IPS-18c (cell line): ENCODE data around the gene SPAG16.

Source experiments
- H3K4me3 ChIP-seq: 2 replicates; pipeline ENCODE4 v1.7.0; 2013; ENCODE audit warnings: low read depth, mild to moderate bottlenecking, low read length, moderate library complexity; ENCODE audit not compliant: insufficient read depth
- H3K9me3 ChIP-seq: one replicate; pipeline ENCODE4 v1.6.1; 2013; ENCODE audit warnings: mild to moderate bottlenecking, low read length, moderate library complexity; ENCODE audit not compliant: control insufficient read depth, insufficient read depth

Gene SPAG16

GRCh38 chr2:213443921-213444320, 159.7 kb downstream of the SPAG16 start:
- Histone ChIP-seq H3K9me3 (no peaks in the 10 kb centered on the region), H3K4me3 (no peak overlapping the region)

DNA sequence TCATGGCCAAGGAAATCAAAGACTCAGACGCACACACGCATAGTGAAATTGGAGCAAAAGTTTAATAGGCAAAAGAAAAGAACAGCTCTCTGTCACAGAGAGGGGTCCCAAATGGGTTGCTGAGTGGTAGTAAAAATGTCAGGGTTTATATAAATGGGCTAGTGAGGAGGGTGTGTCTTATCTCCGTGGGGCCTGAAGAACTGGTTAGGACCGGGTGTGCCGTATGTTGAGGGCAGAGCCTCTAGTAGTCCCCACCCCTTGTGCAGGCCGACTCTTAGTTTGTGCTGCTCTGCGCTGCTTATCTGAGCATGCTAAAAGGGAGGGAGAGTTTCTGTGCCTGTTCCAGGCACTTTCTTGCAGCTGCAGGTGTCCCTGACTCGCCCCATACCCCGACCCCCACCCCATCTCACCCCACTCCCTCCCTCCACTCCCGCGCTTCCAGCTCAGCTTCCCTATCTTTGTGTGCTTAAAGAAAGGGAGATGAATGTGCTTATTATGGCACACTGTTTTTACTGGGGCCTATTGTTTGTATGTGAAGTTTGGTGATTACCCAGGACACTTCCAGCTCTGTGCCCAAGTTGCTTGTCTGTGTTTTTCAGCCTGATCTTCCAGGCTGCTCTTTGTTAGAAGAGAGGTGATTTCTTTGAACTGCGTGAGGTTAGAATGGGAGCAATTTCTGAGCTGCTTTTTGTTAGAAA, 167.4 kb downstream of the SPAG16 start:
- Histone ChIP-seq H3K9me3 (no peaks in the 10 kb centered on the region), H3K4me3 (no peak overlapping the region)

DNA sequence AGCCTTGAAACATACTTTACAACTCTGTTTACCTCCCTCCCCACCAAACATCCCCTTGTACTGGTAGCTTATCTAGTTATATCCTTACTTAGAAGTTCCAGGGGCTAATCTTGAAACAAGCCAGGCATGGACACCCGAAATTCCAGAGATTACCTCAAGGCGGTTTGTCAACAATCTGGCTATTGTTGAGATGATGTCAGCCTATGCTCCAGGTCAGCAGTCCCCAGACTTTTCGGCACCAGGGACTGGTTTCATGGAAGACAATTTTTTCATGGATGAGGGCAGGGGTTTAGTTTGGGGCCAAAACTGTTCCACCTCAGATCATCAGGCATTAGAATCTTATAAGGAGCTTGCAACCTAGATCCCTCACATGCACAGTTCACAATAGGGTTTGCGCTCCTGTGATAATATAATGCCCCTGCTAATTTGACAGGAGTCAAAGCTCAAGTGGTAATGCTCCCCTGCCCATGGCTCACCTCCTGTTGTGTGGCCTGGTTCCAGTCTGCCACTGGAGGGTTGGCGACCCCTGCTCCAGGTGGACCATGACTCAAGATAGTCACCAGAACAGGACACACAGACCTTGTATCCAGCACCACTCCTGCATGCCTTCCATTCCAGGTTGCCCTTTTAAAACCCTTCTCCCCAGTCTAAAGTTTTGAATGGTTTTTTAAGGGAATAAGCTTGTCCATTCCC, 171.2 kb downstream of the SPAG16 start:
- Histone ChIP-seq H3K9me3 (no peaks in the 10 kb centered on the region), H3K4me3 (no peak overlapping the region)

DNA sequence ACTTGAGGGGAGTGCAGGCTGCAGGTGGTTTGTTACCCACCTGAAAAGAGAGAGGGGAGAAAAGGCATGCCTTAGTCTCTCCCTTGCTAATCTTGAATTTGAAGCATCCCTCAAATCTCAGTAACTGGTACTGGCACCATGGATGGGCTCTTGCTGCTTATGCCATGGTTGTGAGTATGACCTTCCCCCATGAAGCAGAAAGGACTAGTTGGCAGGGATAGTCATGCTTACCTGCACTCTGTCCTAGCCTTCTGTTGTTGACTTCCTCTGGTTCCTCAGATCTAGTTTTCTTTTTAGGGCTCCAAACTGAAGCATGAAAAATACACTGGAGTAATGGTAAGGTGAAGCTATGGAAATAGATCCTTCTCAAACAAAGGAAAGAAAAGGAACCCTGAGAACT, 191.2 kb downstream of the SPAG16 start:
- Histone ChIP-seq H3K9me3 (peaks cover 9% of the 10 kb centered on the region), H3K4me3 (no peak overlapping the region)

DNA sequence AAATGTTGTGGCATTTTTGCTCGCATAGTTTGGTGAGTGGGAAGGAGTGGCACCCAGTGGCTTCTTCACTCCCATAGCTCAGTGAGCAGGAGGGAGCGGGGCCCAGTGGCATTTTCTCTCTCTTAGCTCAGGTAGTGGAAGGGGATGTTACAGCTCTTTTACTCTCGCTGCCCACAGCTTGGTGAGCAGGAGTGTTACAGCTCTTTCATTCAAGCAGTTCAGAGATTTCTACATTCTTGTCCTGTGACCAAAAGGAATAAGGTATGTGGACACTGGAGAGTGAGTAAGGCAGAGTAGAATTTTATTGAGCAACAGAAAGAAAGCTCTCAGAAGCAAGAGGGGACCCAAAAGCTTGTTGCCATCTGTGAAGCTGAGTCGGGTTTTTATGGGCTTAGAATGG, 192.4 kb downstream of the SPAG16 start:
- peaks cover 9% of the 10 kb centered on the region for H3K9me3 ChIP-seq
- no peak overlapping the region for H3K4me3 ChIP-seq

DNA sequence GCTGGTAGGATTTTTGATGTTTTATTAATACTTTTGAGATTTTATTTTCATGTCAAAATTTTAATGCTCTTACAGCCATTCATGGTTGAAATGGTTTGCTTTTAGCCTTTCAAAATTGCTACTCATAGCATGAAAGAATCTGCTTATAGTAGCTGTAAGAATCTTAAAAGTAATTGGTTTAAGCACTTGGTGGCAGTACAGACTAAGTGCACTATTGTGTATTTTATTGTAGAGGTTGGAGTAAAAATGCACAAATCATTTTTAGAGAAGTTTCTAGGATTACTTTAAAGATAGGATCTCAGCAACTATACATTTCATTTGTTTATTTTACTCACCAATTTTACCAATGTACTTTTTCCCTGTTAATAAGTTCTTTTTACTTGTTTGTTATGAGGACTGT, 205.8 kb downstream of the SPAG16 start:
- no peak overlapping the region for H3K4me3 ChIP-seq
- no peaks in the 10 kb centered on the region for H3K9me3 ChIP-seq

GRCh38 chr2:213491376-213491775, 207.1 kb downstream of the SPAG16 start:
- H3K4me3 ChIP-seq: no peak overlapping the region
- H3K9me3 ChIP-seq: no peaks in the 10 kb centered on the region

DNA sequence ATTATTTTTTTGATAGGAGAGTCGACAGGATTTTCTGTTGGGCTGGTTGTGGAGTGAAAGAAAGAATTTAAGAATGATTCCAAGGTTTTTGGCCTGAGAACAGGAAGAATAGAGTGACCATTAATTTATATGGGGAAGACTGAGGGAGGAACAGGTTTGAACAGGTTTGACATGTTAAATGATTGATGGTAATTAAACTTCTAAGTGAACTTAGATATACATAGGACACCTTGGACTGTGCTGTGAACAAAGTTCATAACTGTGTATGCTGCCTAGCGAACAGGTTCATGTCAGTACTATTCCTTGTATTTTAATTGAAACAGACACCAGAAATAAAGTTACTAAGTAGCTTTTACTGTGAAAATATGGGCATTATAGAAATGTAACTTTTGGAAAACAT, 212.0 kb downstream of the SPAG16 start:
- no peak overlapping the region for H3K4me3 ChIP-seq
- no peaks in the 10 kb centered on the region for H3K9me3 ChIP-seq

DNA sequence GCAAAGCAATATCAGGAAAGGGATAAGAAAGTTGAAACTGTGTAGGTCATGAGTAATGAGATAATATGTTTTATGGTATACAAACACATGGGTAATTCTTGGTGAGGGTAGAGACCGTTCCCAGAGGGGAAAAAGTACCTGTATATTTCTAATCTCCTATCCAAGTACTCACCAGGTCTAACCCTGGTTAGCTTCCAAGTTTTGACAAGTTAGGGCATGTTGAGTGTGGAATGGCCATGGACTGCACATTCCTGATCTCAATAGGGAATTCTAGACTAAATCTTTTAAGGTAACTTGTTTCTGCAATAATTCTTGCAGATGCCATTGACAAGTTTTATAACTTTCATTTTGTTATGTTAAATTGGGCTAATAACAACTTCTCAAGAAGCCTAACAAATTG, 216.6 kb downstream of the SPAG16 start:
- Histone ChIP-seq H3K9me3 (no peaks in the 10 kb centered on the region), H3K4me3 (no peak overlapping the region)

DNA sequence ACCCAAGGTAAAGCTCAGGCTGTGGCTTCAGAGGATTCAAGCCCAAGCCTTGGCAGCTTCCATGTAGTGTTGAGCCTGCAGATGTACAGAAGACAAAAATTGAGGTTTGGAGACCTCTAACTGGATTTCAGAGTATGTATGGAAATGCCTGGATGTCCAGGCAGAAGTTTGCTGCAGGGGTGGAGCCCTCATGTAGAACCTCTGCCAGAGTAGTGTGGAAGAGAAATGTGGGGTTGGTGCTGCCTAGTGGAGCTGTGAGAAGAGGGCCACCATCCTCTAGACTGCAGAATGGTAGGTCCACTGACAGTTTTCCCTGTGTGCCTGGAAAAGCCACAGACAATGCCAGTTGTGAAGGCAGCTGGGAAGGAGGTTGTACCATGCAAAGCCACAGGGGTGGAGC, 239.9 kb downstream of the SPAG16 start:
- H3K4me3 ChIP-seq: no peak overlapping the region
- H3K9me3 ChIP-seq: peaks cover 10% of the 10 kb centered on the region

DNA sequence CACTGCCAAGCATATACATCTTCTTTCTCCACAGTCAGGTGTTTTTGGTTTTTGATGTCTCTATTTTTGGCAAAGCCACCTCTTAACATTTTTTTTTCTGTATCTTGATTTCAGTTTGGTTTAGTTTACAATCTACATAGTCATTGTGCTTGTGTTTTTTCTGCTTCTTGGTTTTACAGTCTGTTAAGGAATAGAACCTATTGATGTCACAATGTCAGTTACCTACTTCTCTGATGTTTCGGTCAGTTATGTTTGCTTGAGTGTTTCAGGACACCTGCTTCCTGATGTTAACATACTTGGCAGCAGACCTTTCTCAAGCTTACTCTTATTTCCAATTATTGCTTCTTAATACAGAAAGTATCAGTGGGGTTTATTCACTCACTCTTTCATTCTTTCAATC, 253.3 kb downstream of the SPAG16 start:
- no peaks in the 10 kb centered on the region for H3K9me3 ChIP-seq
- H3K4me3 ChIP-seq: no peak overlapping the region

- no peak overlapping the region for H3K4me3 ChIP-seq
- H3K9me3 ChIP-seq: no peaks in the 10 kb centered on the region
Observed at GRCh38 chr2:213544940-213545339, 260.7 kb downstream of the SPAG16 start.

- Histone ChIP-seq H3K4me3 (no peak overlapping the region), H3K9me3 (no peaks in the 10 kb centered on the region)
Observed at GRCh38 chr2:213545481-213545880, 261.2 kb downstream of the SPAG16 start.

GRCh38 chr2:213545964-213546475, 261.8 kb downstream of the SPAG16 start:
- no peak overlapping the region for H3K4me3 ChIP-seq
- H3K9me3 ChIP-seq: no peaks in the 10 kb centered on the region

DNA sequence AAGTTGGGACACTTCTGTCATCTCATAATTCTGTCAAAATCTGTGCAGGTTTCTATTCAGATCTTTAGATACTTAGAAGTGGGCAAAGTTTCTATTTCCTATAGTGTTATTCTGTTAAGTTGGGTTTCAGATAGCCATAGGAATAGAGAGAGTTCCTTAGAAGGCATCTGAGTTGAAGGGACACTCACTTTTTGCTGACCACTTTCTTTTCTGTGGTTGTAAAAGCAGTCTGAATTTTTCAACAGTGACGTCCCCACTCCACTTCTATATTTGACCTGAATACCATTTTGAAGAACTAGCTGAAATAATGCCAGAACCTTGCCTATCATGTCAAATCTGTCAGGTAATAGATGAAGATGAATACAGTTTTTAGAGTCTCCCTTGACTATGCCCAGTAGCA, 267.3 kb downstream of the SPAG16 start:
- Histone ChIP-seq H3K4me3 (no peak overlapping the region), H3K9me3 (no peaks in the 10 kb centered on the region)

GRCh38 chr2:213559053-213559452, 274.8 kb downstream of the SPAG16 start:
- H3K4me3 ChIP-seq: no peak overlapping the region
- H3K9me3 ChIP-seq: no peaks in the 10 kb centered on the region

- Histone ChIP-seq H3K9me3 (no peaks in the 10 kb centered on the region), H3K4me3 (no peak overlapping the region)
Observed at GRCh38 chr2:213561759-213562158, 277.5 kb downstream of the SPAG16 start.

DNA sequence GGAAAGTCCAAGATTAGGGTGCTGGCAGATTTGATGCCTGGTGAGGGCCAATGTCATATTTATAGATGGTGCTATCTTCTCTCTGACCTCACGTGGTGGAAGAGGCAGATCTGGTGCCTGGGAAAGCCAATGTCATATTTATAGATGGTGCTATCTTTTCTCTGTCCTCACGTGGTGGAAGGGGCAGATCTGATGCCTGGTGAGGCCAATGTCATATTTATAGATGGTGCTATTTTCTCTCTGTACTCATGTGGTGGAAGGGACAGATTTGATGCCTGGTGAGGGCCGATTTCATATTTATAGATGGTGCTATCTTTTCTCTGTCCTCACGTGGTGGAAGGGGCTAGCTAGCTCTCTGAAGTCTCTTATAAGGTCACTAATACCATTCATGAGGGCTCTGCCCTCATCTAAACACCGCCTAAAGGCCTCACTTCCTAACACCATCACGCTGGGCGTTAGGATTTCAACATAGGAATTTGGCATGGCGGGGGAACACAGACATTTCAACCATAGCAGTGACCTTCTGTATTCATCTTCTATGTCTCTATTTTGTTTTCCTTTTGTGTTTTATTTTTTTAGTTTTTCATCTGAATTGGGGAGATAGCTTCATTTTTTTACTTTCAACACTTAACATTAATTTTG, 278.4 kb downstream of the SPAG16 start:
- H3K9me3 ChIP-seq: no peaks in the 10 kb centered on the region
- H3K4me3 ChIP-seq: no peak overlapping the region
